Activated CD8-positive, alpha-beta memory T cell treated with anti-CD3 and anti-CD28 coated beads, Interleukin-2, amount 50 U/mL, for 1 hour (primary cell): ENCODE data around the gene SCRT2.
"Not testable (repeated sequence)": the region's sequence is repeated elsewhere in the genome, so short reads cannot be mapped to it uniquely, and the experiment has no call there.

ENCODE experiments used
- DNase-seq: peaks from one replicate; pipeline ENCODE4 v3.0.0-alpha.2; 2020; ENCODE audit errors: extremely low read depth

Gene SCRT2

GRCh38 chr20:675453-676314 lies at the start of gene SCRT2:
SCRT2 (minus strand) TSS chr20:675802; CDS start chr20:675601, 201 bp downstream.
- DNase-seq, result no peak

- not testable (repeated sequence) for DNase-seq
These were observed 49.2 kb upstream of the SCRT2 start for GRCh38 chr20:724797-725196.

GRCh38 chr20:723756-724155 lies 48.2 kb upstream of the SCRT2 start:
- no peak for DNase-seq

- DNase-seq, result no peak
These were observed 47.4 kb upstream of the SCRT2 start for GRCh38 chr20:722822-723644.

- DNase-seq, result no peak
These were observed 46.3 kb upstream of the SCRT2 start for GRCh38 chr20:721876-722275.

- DNase-seq, result no peak
These were observed 44.2 kb upstream of the SCRT2 start for GRCh38 chr20:719816-720215.

GRCh38 chr20:719068-719467 lies 43.5 kb upstream of the SCRT2 start:
- DNase-seq, result no peak

GRCh38 chr20:717832-718231 lies 42.2 kb upstream of the SCRT2 start:
- no peak for DNase-seq

- no peak for DNase-seq
These were observed 41.7 kb upstream of the SCRT2 start for GRCh38 chr20:717271-717670.

GRCh38 chr20:714453-714852 lies 38.9 kb upstream of the SCRT2 start:
- DNase-seq, result no peak

- no peak for DNase-seq
These were observed 36.0 kb upstream of the SCRT2 start for GRCh38 chr20:711576-711975.

- DNase-seq, result no peak
These were observed 35.3 kb upstream of the SCRT2 start for GRCh38 chr20:710780-711450.

GRCh38 chr20:709991-710779 lies 34.6 kb upstream of the SCRT2 start:
- DNase-seq, result no peak

- DNase-seq, result no peak
These were observed 33.8 kb upstream of the SCRT2 start for GRCh38 chr20:709423-709822.

GRCh38 chr20:708956-709355 lies 33.4 kb upstream of the SCRT2 start:
- no peak for DNase-seq

- DNase-seq, result no peak
These were observed 32.0 kb upstream of the SCRT2 start for GRCh38 chr20:707451-708110.

GRCh38 chr20:706366-706885 lies 30.8 kb upstream of the SCRT2 start:
- DNase-seq, result no peak

- DNase-seq, result no peak
These were observed 29.1 kb upstream of the SCRT2 start for GRCh38 chr20:704726-705125.

GRCh38 chr20:703426-703825 lies 27.8 kb upstream of the SCRT2 start:
- DNase-seq, result no peak

- no peak for DNase-seq
These were observed 27.4 kb upstream of the SCRT2 start for GRCh38 chr20:703006-703405.
